Progenitor cell of endocrine pancreas (in vitro differentiated cells): ENCODE measurements around the gene GPR137B. TPM values are rescaled to one million over a fixed set of nuclear protein-coding genes. Genes with fewer than 3 reads are reported as not detected.
"Not testable (repeated sequence)": the region's sequence is repeated elsewhere in the genome, so short reads cannot be mapped to it uniquely, and the experiment has no call there.

ENCODE experiments used
- DNase-seq: peaks from one replicate; pipeline ENCODE4 v3.0.0; 2021; ENCODE audit warnings: low spot score; ENCODE audit not compliant: unreplicated experiment
- H3K27ac Mint-ChIP-seq: 2 replicates; pipeline ENCODE4 v1.8.0; 2021; ENCODE audit warnings: mild to moderate bottlenecking, moderate library complexity, mixed read lengths
- H3K27me3 Mint-ChIP-seq: 2 replicates; pipeline ENCODE4 v1.8.0; 2021; ENCODE audit warnings: mixed read lengths
- H3K36me3 Mint-ChIP-seq: 2 replicates; pipeline ENCODE4 v1.8.0; 2022; ENCODE audit warnings: mixed read lengths; ENCODE audit not compliant: insufficient read depth
- H3K4me1 Mint-ChIP-seq: 2 replicates; pipeline ENCODE4 v1.8.0; 2021; ENCODE audit warnings: low read depth, mixed read lengths
- H3K4me3 Mint-ChIP-seq: 2 replicates; pipeline ENCODE4 v1.8.0; 2021; ENCODE audit warnings: low read depth, mild to moderate bottlenecking, moderate library complexity, mixed read lengths
- H3K9me3 Mint-ChIP-seq: 2 replicates; pipeline ENCODE4 v1.8.0; 2021; ENCODE audit warnings: low read depth, mixed read lengths
- CTCF ChIP-seq: fragments of 200-600 bp; sonication (generic); IDR thresholded peaks from one replicate; pipeline ENCODE4 v1.5.0; 2021; ENCODE audit warnings: antibody characterized with exemption, mild to moderate bottlenecking; ENCODE audit not compliant: unreplicated experiment
- total RNA-seq: library from RNA; stranded (reverse); gene quantifications from 2 replicates; pipeline ENCODE4 v1.2.1, GENCODE V29; 2021

Gene GPR137B
- total RNA-seq, 1 donor from 2014 or later = 6.9 TPM

- no peak for DNase-seq
- H3K27me3 Mint-ChIP-seq = peaks cover 3% of the 10 kb centered on the region
- peaks cover 4% of the 10 kb centered on the region for H3K36me3 Mint-ChIP-seq
- no peak for TF ChIP-seq CTCF
- H3K27ac Mint-ChIP-seq = no peak overlapping the region
- H3K9me3 Mint-ChIP-seq = no peaks in the 10 kb centered on the region
- no peak overlapping the region for H3K4me3 Mint-ChIP-seq
- H3K4me1 Mint-ChIP-seq = peaks cover 10% of the 10 kb centered on the region
Observed at GRCh38 chr1:236181059-236181458, 38.7 kb downstream of the GPR137B start.

GRCh38 chr1:236185687-236186086 is 43.3 kb downstream of the GPR137B start:
- no peak for TF ChIP-seq CTCF
- Mint-ChIP-seq H3K27ac (no peak overlapping the region), H3K4me3 (no peak overlapping the region), H3K4me1 (no peaks in the 10 kb centered on the region), H3K27me3 (no peaks in the 10 kb centered on the region), H3K36me3 (peaks cover 28% of the 10 kb centered on the region), H3K9me3 (peaks cover 15% of the 10 kb centered on the region)
- DNase-seq = no peak

GRCh38 chr1:236186471-236186870 is 44.1 kb downstream of the GPR137B start:
- H3K36me3 Mint-ChIP-seq = peaks cover 29% of the 10 kb centered on the region
- H3K27ac Mint-ChIP-seq, DNase-seq, H3K4me3 Mint-ChIP-seq, H3K4me1 Mint-ChIP-seq, H3K27me3 Mint-ChIP-seq: not testable (repeated sequence)
- H3K9me3 Mint-ChIP-seq = peaks cover 19% of the 10 kb centered on the region

- peaks cover 19% of the 10 kb centered on the region for H3K9me3 Mint-ChIP-seq
- H3K4me3 Mint-ChIP-seq, DNase-seq, H3K27me3 Mint-ChIP-seq, H3K4me1 Mint-ChIP-seq, H3K27ac Mint-ChIP-seq: not testable (repeated sequence)
- peaks cover 28% of the 10 kb centered on the region for H3K36me3 Mint-ChIP-seq
Observed at GRCh38 chr1:236188084-236188483, 45.7 kb downstream of the GPR137B start.

- H3K27me3 Mint-ChIP-seq = no peaks in the 10 kb centered on the region
- no peak for DNase-seq
- H3K36me3 Mint-ChIP-seq = peaks cover 31% of the 10 kb centered on the region
- H3K4me3 Mint-ChIP-seq = no peak overlapping the region
- H3K9me3 Mint-ChIP-seq = peaks cover 16% of the 10 kb centered on the region
- H3K4me1 Mint-ChIP-seq = no peaks in the 10 kb centered on the region
- H3K27ac Mint-ChIP-seq = no peak overlapping the region
- no peak for TF ChIP-seq CTCF
Observed at GRCh38 chr1:236193184-236193583, 50.8 kb downstream of the GPR137B start.

- H3K27ac Mint-ChIP-seq = no peak overlapping the region
- H3K4me3 Mint-ChIP-seq = no peak overlapping the region
- TF ChIP-seq CTCF = no peak
- no peaks in the 10 kb centered on the region for H3K4me1 Mint-ChIP-seq
- H3K9me3 Mint-ChIP-seq = peaks cover 46% of the 10 kb centered on the region
- DNase-seq = no peak
- peaks cover 48% of the 10 kb centered on the region for H3K36me3 Mint-ChIP-seq
- H3K27me3 Mint-ChIP-seq = no peaks in the 10 kb centered on the region
Observed at GRCh38 chr1:236200925-236201324, 58.6 kb downstream of the GPR137B start.
